ENCODE data around the gene OBP2B. TPM values are rescaled to one million over a fixed set of nuclear protein-coding genes. Genes with fewer than 3 reads are reported as not detected.

Gene OBP2B
- total RNA-seq, 1 experiment from 2014 or later = not detected

GRCh38 chr9:133167096-133167730 lies 41.8 kb downstream of the OBP2B start:
- POLR2A ChIA-PET (ENCODE audit: unreplicated experiment) = no interaction called here
- H3K79me2 ChIP-seq (ENCODE audit: low read depth) = no peaks in the 10 kb centered on the region
- H3F3A ChIP-seq (ENCODE audit: insufficient read depth, low read depth) = peaks cover 4% of the 10 kb centered on the region; the same call in 1 of the 2 replicates
- no peak overlapping the region for H3K4me2 ChIP-seq
- no peaks in the 10 kb centered on the region for H4K20me1 ChIP-seq (ENCODE audit: insufficient read depth)
- H3K4me1 ChIP-seq (replicated peaks; ENCODE audit: insufficient read depth) = no peaks in the 10 kb centered on the region
- no peak overlapping the region for H2AFZ ChIP-seq
- no peaks in the 10 kb centered on the region for H3K9me2 ChIP-seq (ENCODE audit: insufficient read depth)
- DNase-seq = peak in 1 of 2 experiments; percentile 8
- H3K36me3 ChIP-seq (ENCODE audit: low read depth) = no peaks in the 10 kb centered on the region
- BruUV-seq (replicated peaks) = no TSS peak
- 0 out of 2 replicates have a peak, but pooled peaks cover 8% of the 10 kb centered on the region for H3K27me3 ChIP-seq (ENCODE audit: insufficient read depth, low read depth)
- intact Hi-C loops (cut with micrococcal nuclease; ENCODE audit: unreplicated experiment) = no loop called here
- CTCF ChIA-PET = no interaction called here
- no peak for TF ChIP-seq CTCF (conservative IDR thresholded peaks at IDR 0.05)
- no peak for TF ChIP-seq EZH2 (IDR thresholded peaks at IDR 0.05; ENCODE audit: low read depth)
- no peaks in the 10 kb centered on the region for H3K9me3 ChIP-seq (ENCODE audit: insufficient read depth, low read depth)
- H3K4me3 ChIP-seq = no peak overlapping the region
- no peak overlapping the region for H3K27ac ChIP-seq

DNA sequence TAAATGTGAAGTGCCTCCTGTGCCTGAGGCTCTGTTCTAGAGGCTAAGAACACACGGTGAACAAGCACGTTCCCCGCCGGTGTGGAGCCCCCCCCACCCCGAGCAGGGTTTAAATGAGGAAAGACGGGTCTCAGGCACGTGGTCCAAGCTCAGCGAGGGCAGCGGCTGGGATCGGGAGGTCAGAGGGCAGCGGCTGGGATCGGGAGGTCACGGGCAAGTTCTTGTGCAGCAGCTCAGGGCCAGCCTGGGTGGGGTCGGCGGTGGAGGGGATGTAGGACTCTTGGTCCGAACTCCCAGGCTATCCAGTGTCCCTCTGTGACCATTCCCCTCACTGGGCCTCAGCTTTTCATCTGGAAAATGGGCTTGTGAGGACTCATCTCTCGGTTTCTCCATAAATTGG lies 42.7 kb downstream of the OBP2B start:
- H3K79me2 ChIP-seq (ENCODE audit: low read depth) = no peaks in the 10 kb centered on the region
- no TSS peak for BruUV-seq (replicated peaks)

DNA sequence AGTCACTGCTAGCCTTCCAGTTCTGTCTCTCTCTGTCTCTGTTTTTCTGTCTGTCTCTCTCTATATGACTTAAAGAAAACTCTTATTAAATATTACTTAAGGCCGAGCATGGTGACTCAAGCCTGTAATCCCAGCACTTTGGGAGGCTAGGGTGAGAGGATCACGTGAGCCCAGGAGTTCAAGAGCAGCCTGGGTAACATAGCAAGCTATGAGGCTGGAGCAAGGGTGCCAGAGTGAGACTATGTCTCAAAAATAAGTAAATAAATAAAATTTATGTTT lies 43.7 kb downstream of the OBP2B start:
- peaks cover 6% of the 10 kb centered on the region; the same call in 1 of the 2 replicates for H3K27me3 ChIP-seq (ENCODE audit: insufficient read depth, low read depth)
- no TSS peak for BruUV-seq (replicated peaks)

More for the DNA sequence above, 42.7 kb downstream of the OBP2B start:
- H4K20me1 ChIP-seq (ENCODE audit: insufficient read depth) = no peaks in the 10 kb centered on the region
- ChIA-PET CTCF (no interaction called here), POLR2A (ENCODE audit: unreplicated experiment) (no interaction called here)
- no peak overlapping the region for H3K4me2 ChIP-seq
- H2AFZ ChIP-seq = no peak overlapping the region
- H3K4me3 ChIP-seq = no peak overlapping the region
- no peaks in the 10 kb centered on the region for H3K9me2 ChIP-seq (ENCODE audit: insufficient read depth)
- H3K4me1 ChIP-seq (replicated peaks; ENCODE audit: insufficient read depth) = no peaks in the 10 kb centered on the region
- H3K9me3 ChIP-seq (ENCODE audit: insufficient read depth, low read depth) = no peaks in the 10 kb centered on the region
- H3K27ac ChIP-seq = no peak overlapping the region
- no peaks in the 10 kb centered on the region for H3K36me3 ChIP-seq (ENCODE audit: low read depth)
- DNase-seq = no peak
- intact Hi-C loops (cut with micrococcal nuclease; ENCODE audit: unreplicated experiment) = no loop called here
- H3F3A ChIP-seq (ENCODE audit: insufficient read depth, low read depth) = peaks cover 4% of the 10 kb centered on the region; the same call in 1 of the 2 replicates
- no peak for TF ChIP-seq CTCF (conservative IDR thresholded peaks at IDR 0.05)
- no peak for TF ChIP-seq EZH2 (IDR thresholded peaks at IDR 0.05; ENCODE audit: low read depth)
- H3K27me3 ChIP-seq (ENCODE audit: insufficient read depth, low read depth) = peaks cover 6% of the 10 kb centered on the region; the same call in 1 of the 2 replicates

More for the DNA sequence above, 43.7 kb downstream of the OBP2B start:
- H3K4me1 ChIP-seq (replicated peaks; ENCODE audit: insufficient read depth) = no peaks in the 10 kb centered on the region
- no peaks in the 10 kb centered on the region for H3K9me3 ChIP-seq (ENCODE audit: insufficient read depth, low read depth)
- DNase-seq = no peak
- H3K27ac ChIP-seq = no peak overlapping the region
- H3K36me3 ChIP-seq (ENCODE audit: low read depth) = no peaks in the 10 kb centered on the region
- H3K79me2 ChIP-seq (ENCODE audit: low read depth) = no peaks in the 10 kb centered on the region
- peaks cover 4% of the 10 kb centered on the region; the same call in 1 of the 2 replicates for H3F3A ChIP-seq (ENCODE audit: insufficient read depth, low read depth)
- no peaks in the 10 kb centered on the region for H4K20me1 ChIP-seq (ENCODE audit: insufficient read depth)
- POLR2A ChIA-PET (ENCODE audit: unreplicated experiment) = no interaction called here
- CTCF ChIA-PET = no interaction called here
- H3K4me3 ChIP-seq = no peak overlapping the region
- no peak overlapping the region for H2AFZ ChIP-seq
- intact Hi-C loops (cut with micrococcal nuclease; ENCODE audit: unreplicated experiment) = no loop called here
- H3K9me2 ChIP-seq (ENCODE audit: insufficient read depth) = no peaks in the 10 kb centered on the region
- H3K4me2 ChIP-seq = no peak overlapping the region
- TF ChIP-seq CTCF (conservative IDR thresholded peaks at IDR 0.05) = no peak
- no peak for TF ChIP-seq EZH2 (IDR thresholded peaks at IDR 0.05; ENCODE audit: low read depth)

All from PC-9 (cell line).